Neural cell (in vitro differentiated cells): ENCODE measurements around the gene PRKCD. TPM values are rescaled to one million over a fixed set of nuclear protein-coding genes. Genes with fewer than 3 reads are reported as not detected.

Source experiments
- H2AFZ ChIP-seq: fragments of 200-600, 300-800 bp; sonication (generic), shearing (Covaris generic); 2 replicates; pipeline ENCODE4 v1.6.0; 2014; ENCODE audit warnings: low read depth, mild to moderate bottlenecking, antibody characterized with exemption, low read length, moderate library complexity
- H3F3A ChIP-seq: fragments of 200-600 bp; shearing (Covaris generic); 2 replicates; pipeline ENCODE4 v1.6.1; 2016; ENCODE audit warnings: mild to moderate bottlenecking, moderate library complexity, mixed read lengths, antibody characterized with exemption, low read length; ENCODE audit not compliant: insufficient read depth, poor library complexity, severe bottlenecking
- H3K27ac ChIP-seq: fragments of 200-600, 300-800 bp; sonication (generic), shearing (Covaris generic); 2 replicates; pipeline ENCODE4 v1.5.1; 2014; ENCODE audit warnings: mild to moderate bottlenecking, low read length, moderate library complexity
- H3K27me3 ChIP-seq: fragments of 300-800, 200-600 bp; sonication (generic), shearing (Covaris generic); 2 replicates; pipeline ENCODE4 v1.6.0; 2014; ENCODE audit warnings: mild to moderate bottlenecking, low read depth, low read length, moderate library complexity; ENCODE audit not compliant: insufficient read depth
- H3K36me3 ChIP-seq: fragments of 300-800, 200-600 bp; sonication (generic), shearing (Covaris generic); 2 replicates; pipeline ENCODE4 v1.5.1; 2014; ENCODE audit warnings: mild to moderate bottlenecking, antibody characterized with exemption, low read length, moderate library complexity; ENCODE audit not compliant: insufficient read depth
- H3K4me2 ChIP-seq: fragments of 300-800, 200-600 bp; sonication (generic), shearing (Covaris generic); 2 replicates; pipeline ENCODE4 v1.6.0; 2014; ENCODE audit warnings: mild to moderate bottlenecking, low read length
- H3K4me3 ChIP-seq: fragments of 300-800, 200-600 bp; sonication (generic), shearing (Covaris generic); 2 replicates; pipeline ENCODE4 v1.5.1; 2014; ENCODE audit warnings: mild to moderate bottlenecking, low read length, moderate library complexity
- H3K79me2 ChIP-seq: fragments of 200-600 bp; shearing (Covaris generic); replicated peaks from 2 replicates; pipeline ENCODE4 v1.6.0; 2014; ENCODE audit warnings: mild to moderate bottlenecking, low read length, moderate library complexity; ENCODE audit not compliant: insufficient read depth
- H3K9ac ChIP-seq: fragments of 300-800, 200-600 bp; sonication (generic), shearing (Covaris generic); 2 replicates; pipeline ENCODE4 v1.6.1; 2016; ENCODE audit warnings: mild to moderate bottlenecking, low read length, mixed read lengths
- H3K9me2 ChIP-seq: fragments of 200-600 bp; shearing (Covaris generic); 2 replicates; pipeline ENCODE4 v1.6.1; 2016; ENCODE audit warnings: mild to moderate bottlenecking, low read length, mixed read lengths; ENCODE audit not compliant: insufficient read depth
- H3K9me3 ChIP-seq: fragments of 200-600, 300-800 bp; sonication (generic), shearing (Covaris generic); 2 replicates; pipeline ENCODE4 v1.6.1; 2016; ENCODE audit warnings: mild to moderate bottlenecking, mixed run types, low read length, moderate library complexity, mixed read lengths
- H4K20me1 ChIP-seq: fragments of 200-600 bp; shearing (Covaris generic); 2 replicates; pipeline ENCODE4 v1.6.1; 2016; ENCODE audit warnings: mild to moderate bottlenecking, mixed run types; ENCODE audit not compliant: insufficient read depth
- EP300 ChIP-seq: fragments of 450-650 bp; conservative IDR thresholded peaks from 2 replicates; pipeline ENCODE4 v1.6.1; 2014; ENCODE audit warnings: antibody characterized with exemption, mild to moderate bottlenecking, moderate library complexity; ENCODE audit not compliant: poor library complexity, severe bottlenecking
- EZH2 ChIP-seq: fragments of 200-600, 300-800 bp; shearing (Covaris generic), sonication (generic); IDR thresholded peaks from 2 replicates; pipeline ENCODE4 v1.6.1; 2014; ENCODE audit warnings: antibody characterized with exemption, low read length, borderline replicate concordance, mild to moderate bottlenecking; ENCODE audit not compliant: insufficient read depth, poor library complexity, severe bottlenecking
- MXI1 ChIP-seq: fragments of 450-650 bp; conservative IDR thresholded peaks from 2 replicates; pipeline ENCODE4 v1.6.1; 2014; ENCODE audit warnings: antibody characterized with exemption, mild to moderate bottlenecking; ENCODE audit not compliant: poor library complexity, severe bottlenecking
- POLR2AphosphoS5 ChIP-seq: IDR thresholded peaks from 2 replicates; pipeline ENCODE4 v1.6.1; 2012
- RAD21 ChIP-seq: fragments of 450-650 bp; conservative IDR thresholded peaks from 2 replicates; pipeline ENCODE4 v1.6.1; 2014; ENCODE audit warnings: antibody characterized with exemption, mild to moderate bottlenecking, moderate library complexity
- SMC3 ChIP-seq: fragments of 450-650 bp; conservative IDR thresholded peaks from 2 replicates; pipeline ENCODE4 v1.6.1; 2014; ENCODE audit warnings: antibody characterized with exemption, mild to moderate bottlenecking, moderate library complexity; ENCODE audit not compliant: poor library complexity
- TAF1 ChIP-seq: IDR thresholded peaks from 2 replicates; pipeline ENCODE4 v1.6.1; 2012; ENCODE audit warnings: low read depth
- polyA plus RNA-seq: library from polyadenylated mRNA; depleted of rRNA; stranded (reverse); fragments of >200 nt; gene quantifications from 2 replicates; pipeline ENCODE4 v1.2.3, GENCODE V29; 2014
- TF ChIP-seq, protein P1 (sequence below): IDR thresholded peaks from 2 replicates; pipeline ENCODE4 v1.6.1; 2012; ENCODE audit warnings: borderline replicate concordance
- TF ChIP-seq, protein P2 (sequence below): fragments of 450-650 bp; IDR thresholded peaks from 2 replicates; pipeline ENCODE4 v1.5.1; 2014; ENCODE audit warnings: antibody characterized with exemption, mild to moderate bottlenecking, moderate library complexity; ENCODE audit not compliant: poor library complexity, severe bottlenecking

Gene PRKCD
- polyA plus RNA-seq, 1 donor from 2014 or later, result not detected

DNA sequence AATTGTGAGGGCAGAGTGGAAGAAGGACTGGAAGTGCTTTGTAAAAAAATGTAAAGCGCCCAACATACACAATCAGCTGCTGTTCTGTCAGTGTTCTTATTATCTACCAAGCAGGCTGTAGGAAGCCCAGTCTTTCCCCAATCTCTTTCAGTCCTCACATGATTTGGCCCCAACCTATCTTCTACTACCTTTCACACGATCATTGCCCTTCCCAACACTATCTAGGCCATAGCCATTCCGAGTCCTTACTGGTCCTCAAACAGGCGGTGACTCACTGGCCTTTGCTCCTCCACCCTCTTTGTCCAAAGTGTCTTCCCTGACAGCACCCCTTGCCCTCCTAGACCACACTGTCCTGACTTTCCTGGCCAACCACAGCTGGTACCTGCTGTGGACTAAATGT is 29.9 kb upstream of the PRKCD start:
- H3K79me2 ChIP-seq, result peaks cover 11% of the 10 kb centered on the region
- H3K27ac ChIP-seq, result no peak overlapping the region
- no peaks in the 10 kb centered on the region for H3K36me3 ChIP-seq
- no peaks in the 10 kb centered on the region for H3K9me2 ChIP-seq
- peak overlapping the region; percentile 76 for H3K4me3 ChIP-seq
- no peak overlapping the region for H2AFZ ChIP-seq
- H3K27me3 ChIP-seq, result no peaks in the 10 kb centered on the region
- TF ChIP-seq MXI1 (no peak), POLR2AphosphoS5 (no peak)
- no peaks in the 10 kb centered on the region for H3K9me3 ChIP-seq
- H3F3A ChIP-seq, result no peaks in the 10 kb centered on the region
- no peak overlapping the region for H3K9ac ChIP-seq
- no peaks in the 10 kb centered on the region for H4K20me1 ChIP-seq
- H3K4me2 ChIP-seq, result no peak overlapping the region

DNA sequence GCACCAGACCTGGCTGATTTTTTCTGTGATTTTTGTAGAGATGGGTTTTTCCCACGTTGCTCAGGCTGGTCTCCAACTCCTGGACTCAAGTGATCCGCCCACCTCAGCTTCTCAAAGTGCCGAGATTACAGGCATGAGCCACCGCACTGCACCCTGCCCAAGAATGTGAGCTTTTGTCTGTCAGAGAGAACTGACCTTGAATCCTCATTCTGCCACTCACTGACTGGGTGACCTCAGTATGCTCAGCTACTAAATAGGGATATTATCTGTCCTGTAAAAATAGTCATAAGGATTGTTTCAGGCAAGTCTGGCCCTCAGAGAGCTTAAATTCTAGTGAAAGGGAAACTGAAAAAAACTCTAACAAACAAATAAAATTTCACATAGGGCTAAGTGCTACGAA is 28.7 kb upstream of the PRKCD start:
- Histone ChIP-seq H3K79me2 (peaks cover 11% of the 10 kb centered on the region), H2AFZ (no peak overlapping the region), H3K36me3 (no peaks in the 10 kb centered on the region), H3K27me3 (no peaks in the 10 kb centered on the region), H3K27ac (no peak overlapping the region), H4K20me1 (no peaks in the 10 kb centered on the region), H3F3A (no peaks in the 10 kb centered on the region), H3K9me2 (no peaks in the 10 kb centered on the region), H3K9me3 (no peaks in the 10 kb centered on the region), H3K4me2 (no peak overlapping the region), H3K4me3 (no peak overlapping the region), H3K9ac (no peak overlapping the region)
- TF ChIP-seq, protein P1, sequence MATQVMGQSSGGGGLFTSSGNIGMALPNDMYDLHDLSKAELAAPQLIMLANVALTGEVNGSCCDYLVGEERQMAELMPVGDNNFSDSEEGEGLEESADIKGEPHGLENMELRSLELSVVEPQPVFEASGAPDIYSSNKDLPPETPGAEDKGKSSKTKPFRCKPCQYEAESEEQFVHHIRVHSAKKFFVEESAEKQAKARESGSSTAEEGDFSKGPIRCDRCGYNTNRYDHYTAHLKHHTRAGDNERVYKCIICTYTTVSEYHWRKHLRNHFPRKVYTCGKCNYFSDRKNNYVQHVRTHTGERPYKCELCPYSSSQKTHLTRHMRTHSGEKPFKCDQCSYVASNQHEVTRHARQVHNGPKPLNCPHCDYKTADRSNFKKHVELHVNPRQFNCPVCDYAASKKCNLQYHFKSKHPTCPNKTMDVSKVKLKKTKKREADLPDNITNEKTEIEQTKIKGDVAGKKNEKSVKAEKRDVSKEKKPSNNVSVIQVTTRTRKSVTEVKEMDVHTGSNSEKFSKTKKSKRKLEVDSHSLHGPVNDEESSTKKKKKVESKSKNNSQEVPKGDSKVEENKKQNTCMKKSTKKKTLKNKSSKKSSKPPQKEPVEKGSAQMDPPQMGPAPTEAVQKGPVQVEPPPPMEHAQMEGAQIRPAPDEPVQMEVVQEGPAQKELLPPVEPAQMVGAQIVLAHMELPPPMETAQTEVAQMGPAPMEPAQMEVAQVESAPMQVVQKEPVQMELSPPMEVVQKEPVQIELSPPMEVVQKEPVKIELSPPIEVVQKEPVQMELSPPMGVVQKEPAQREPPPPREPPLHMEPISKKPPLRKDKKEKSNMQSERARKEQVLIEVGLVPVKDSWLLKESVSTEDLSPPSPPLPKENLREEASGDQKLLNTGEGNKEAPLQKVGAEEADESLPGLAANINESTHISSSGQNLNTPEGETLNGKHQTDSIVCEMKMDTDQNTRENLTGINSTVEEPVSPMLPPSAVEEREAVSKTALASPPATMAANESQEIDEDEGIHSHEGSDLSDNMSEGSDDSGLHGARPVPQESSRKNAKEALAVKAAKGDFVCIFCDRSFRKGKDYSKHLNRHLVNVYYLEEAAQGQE, result no peak
- TF ChIP-seq RAD21 (no peak), EZH2 (no peak)

DNA sequence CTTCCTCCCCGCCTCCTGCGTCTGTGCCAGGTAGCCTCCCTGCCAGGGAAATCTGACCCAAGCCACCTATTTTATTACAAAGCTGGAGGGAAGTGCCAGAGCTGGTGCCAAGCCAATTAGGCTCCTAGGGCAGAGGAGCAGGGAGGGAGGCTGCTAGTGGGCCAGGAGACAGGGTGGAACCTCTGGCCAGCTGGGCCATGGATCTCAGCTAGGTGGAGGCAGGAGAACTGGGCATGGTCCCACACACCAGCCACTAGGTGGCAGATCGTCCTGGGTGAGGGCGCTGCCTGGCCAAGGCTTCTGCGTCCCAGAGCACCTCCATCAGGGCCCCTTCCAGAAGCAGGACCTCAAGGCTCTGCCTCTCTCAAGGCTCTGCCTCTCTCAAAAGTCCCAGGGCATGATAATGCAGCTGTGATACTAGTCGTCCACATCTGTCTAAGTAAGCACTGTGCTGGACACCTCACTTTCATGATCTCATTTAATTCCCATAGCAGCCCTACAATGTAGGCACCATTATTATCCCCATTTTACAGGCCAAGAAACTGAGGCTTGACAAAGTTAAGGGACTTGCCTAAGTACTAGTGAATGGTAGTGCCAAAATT is 26.3 kb upstream of the PRKCD start:
- Histone ChIP-seq H3K79me2 (peaks cover 4% of the 10 kb centered on the region), H3F3A (no peaks in the 10 kb centered on the region), H3K9me3 (no peaks in the 10 kb centered on the region), H3K27ac (no peak overlapping the region), H3K27me3 (no peaks in the 10 kb centered on the region), H4K20me1 (no peaks in the 10 kb centered on the region), H3K9ac (no peak overlapping the region), H3K9me2 (no peaks in the 10 kb centered on the region), H2AFZ (no peak overlapping the region), H3K36me3 (no peaks in the 10 kb centered on the region), H3K4me2 (no peak overlapping the region), H3K4me3 (no peak overlapping the region)
- TF ChIP-seq POLR2AphosphoS5 (no peak), EZH2 (no peak), TAF1 (no peak), RAD21 (no peak), SMC3 (no peak), EP300 (no peak), MXI1 (no peak)
- TF ChIP-seq, protein P1, result no peak
- TF ChIP-seq, protein P2, sequence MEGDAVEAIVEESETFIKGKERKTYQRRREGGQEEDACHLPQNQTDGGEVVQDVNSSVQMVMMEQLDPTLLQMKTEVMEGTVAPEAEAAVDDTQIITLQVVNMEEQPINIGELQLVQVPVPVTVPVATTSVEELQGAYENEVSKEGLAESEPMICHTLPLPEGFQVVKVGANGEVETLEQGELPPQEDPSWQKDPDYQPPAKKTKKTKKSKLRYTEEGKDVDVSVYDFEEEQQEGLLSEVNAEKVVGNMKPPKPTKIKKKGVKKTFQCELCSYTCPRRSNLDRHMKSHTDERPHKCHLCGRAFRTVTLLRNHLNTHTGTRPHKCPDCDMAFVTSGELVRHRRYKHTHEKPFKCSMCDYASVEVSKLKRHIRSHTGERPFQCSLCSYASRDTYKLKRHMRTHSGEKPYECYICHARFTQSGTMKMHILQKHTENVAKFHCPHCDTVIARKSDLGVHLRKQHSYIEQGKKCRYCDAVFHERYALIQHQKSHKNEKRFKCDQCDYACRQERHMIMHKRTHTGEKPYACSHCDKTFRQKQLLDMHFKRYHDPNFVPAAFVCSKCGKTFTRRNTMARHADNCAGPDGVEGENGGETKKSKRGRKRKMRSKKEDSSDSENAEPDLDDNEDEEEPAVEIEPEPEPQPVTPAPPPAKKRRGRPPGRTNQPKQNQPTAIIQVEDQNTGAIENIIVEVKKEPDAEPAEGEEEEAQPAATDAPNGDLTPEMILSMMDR, result no peak
